DND-41 (cell line): ENCODE measurements around the gene MT4.
"Not testable (repeated sequence)": the region's sequence is repeated elsewhere in the genome, so short reads cannot be mapped to it uniquely, and the experiment has no call there.

Experiments
- ATAC-seq: fragments of 200-7000 bp; cut with Tn5 transposase; 3 replicates; pipeline ENCODE4 v1.9.1; 2021; ENCODE audit warnings: low read depth; ENCODE audit not compliant: insufficient read depth
- DNase-seq: peaks from one replicate; pipeline ENCODE4 v3.0.0-alpha.2; 2020
- H2AFZ ChIP-seq: 2 replicates; pipeline ENCODE4 v1.6.0; 2012; ENCODE audit warnings: low read depth, low read length
- H3K27ac ChIP-seq: 2 replicates; pipeline ENCODE4 v1.5.1; 2012; ENCODE audit warnings: low read length, inconsistent platforms
- H3K27me3 ChIP-seq: fragments of 200-600 bp; sonication (generic); 2 replicates; pipeline ENCODE4 v1.6.0; 2012; ENCODE audit warnings: low read length, mild to moderate bottlenecking, inconsistent platforms; ENCODE audit not compliant: insufficient read depth, poor library complexity
- H3K36me3 ChIP-seq: 2 replicates; pipeline ENCODE4 v1.5.1; 2012; ENCODE audit warnings: low read length, inconsistent platforms; ENCODE audit not compliant: insufficient read depth
- H3K4me1 ChIP-seq: 2 replicates; pipeline ENCODE4 v1.5.1; 2012; ENCODE audit warnings: mild to moderate bottlenecking, low read length; ENCODE audit not compliant: insufficient read depth
- H3K4me2 ChIP-seq: 2 replicates; pipeline ENCODE4 v1.6.0; 2012; ENCODE audit warnings: mild to moderate bottlenecking, moderate library complexity, low read length, inconsistent platforms; ENCODE audit not compliant: insufficient read depth
- H3K4me3 ChIP-seq, 2 experiments: fragments of 200-600 bp in 1 of 2; shearing (Covaris generic) in 1 of 2; 2 replicates each; pipeline ENCODE4 v1.5.1; 2012 to 2016; ENCODE audit warnings: inconsistent platforms in 2 of 2, low read length in 2 of 2, mild to moderate bottlenecking in 2 of 2, low read depth in 1 of 2, moderate library complexity in 1 of 2
- H3K79me2 ChIP-seq: 2 replicates; pipeline ENCODE4 v1.6.0; 2012; ENCODE audit warnings: low read length, inconsistent platforms; ENCODE audit not compliant: insufficient read depth
- H3K9ac ChIP-seq: 2 replicates; pipeline ENCODE4 v1.6.0; 2012; ENCODE audit warnings: low read depth, mild to moderate bottlenecking, inconsistent platforms, low read length, moderate library complexity
- H3K9me3 ChIP-seq: 2 replicates; pipeline ENCODE4 v1.5.1; 2012; ENCODE audit warnings: low read length, moderate library complexity, mild to moderate bottlenecking, inconsistent platforms; ENCODE audit not compliant: insufficient read depth, severe bottlenecking
- H4K20me1 ChIP-seq: 2 replicates; pipeline ENCODE4 v1.6.0; 2012; ENCODE audit warnings: low read length; ENCODE audit not compliant: insufficient read depth
- CTCF ChIP-seq: IDR thresholded peaks from 2 replicates; pipeline ENCODE4 v1.5.1; 2012; ENCODE audit warnings: borderline replicate concordance, low read length, moderate library complexity, mild to moderate bottlenecking; ENCODE audit not compliant: poor library complexity, severe bottlenecking; ENCODE audit errors: extremely low read depth
- EZH2 ChIP-seq: IDR thresholded peaks from 3 replicates; pipeline ENCODE4 v1.6.1; 2012; ENCODE audit warnings: borderline replicate concordance, low read depth, mild to moderate bottlenecking, moderate library complexity, low read length, inconsistent platforms; ENCODE audit not compliant: severe bottlenecking

The MT4 gene

GRCh38 chr16:56577300-56577625, 12.4 kb downstream of the MT4 start:
- Histone ChIP-seq H3K4me3 (no peak overlapping the region), H4K20me1 (no peaks in the 10 kb centered on the region), H3K4me1 (no peaks in the 10 kb centered on the region), H3K36me3 (no peaks in the 10 kb centered on the region), H3K4me2 (no peak overlapping the region), H3K27me3 (peaks cover under 1% of the 10 kb centered on the region), H3K9ac (no peak overlapping the region), H2AFZ (no peak overlapping the region), H3K27ac (no peak overlapping the region), H3K79me2 (no peaks in the 10 kb centered on the region), H3K9me3 (no peaks in the 10 kb centered on the region)
- DNase-seq (no peak), ATAC-seq (no peak)
- TF ChIP-seq CTCF, result no peak
- no peak for TF ChIP-seq EZH2

- no peak overlapping the region for H3K4me2 ChIP-seq
- no peaks in the 10 kb centered on the region for H3K4me1 ChIP-seq
- H3K36me3 ChIP-seq, result no peaks in the 10 kb centered on the region
- H3K9ac ChIP-seq, result no peak overlapping the region
- DNase-seq (no peak), ATAC-seq (no peak)
- peaks cover 7% of the 10 kb centered on the region for H3K27me3 ChIP-seq
- no peaks in the 10 kb centered on the region for H3K9me3 ChIP-seq
- TF ChIP-seq EZH2, result no peak
- TF ChIP-seq CTCF, result no peak
- no peaks in the 10 kb centered on the region for H3K79me2 ChIP-seq
- no peak overlapping the region for H3K27ac ChIP-seq
- no peaks in the 10 kb centered on the region for H4K20me1 ChIP-seq
- H2AFZ ChIP-seq, result no peak overlapping the region
- no peak overlapping the region for H3K4me3 ChIP-seq
Observed at GRCh38 chr16:56580391-56581048, 15.6 kb downstream of the MT4 start.

GRCh38 chr16:56582911-56583310, 18.0 kb downstream of the MT4 start:
- H3K4me1 ChIP-seq, H3K79me2 ChIP-seq, ATAC-seq, H3K27me3 ChIP-seq, H3K4me2 ChIP-seq, H3K9me3 ChIP-seq, H3K4me3 ChIP-seq, DNase-seq, H2AFZ ChIP-seq, H3K36me3 ChIP-seq, H3K27ac ChIP-seq, H3K9ac ChIP-seq, H4K20me1 ChIP-seq: not testable (repeated sequence)

GRCh38 chr16:56583351-56584168, 18.7 kb downstream of the MT4 start:
- no peak overlapping the region for H3K9ac ChIP-seq
- no peaks in the 10 kb centered on the region for H3K4me1 ChIP-seq
- DNase-seq (no peak), ATAC-seq (no peak)
- no peak overlapping the region for H3K27ac ChIP-seq
- TF ChIP-seq CTCF (no peak), EZH2 (no peak)
- no peaks in the 10 kb centered on the region for H4K20me1 ChIP-seq
- peaks cover 7% of the 10 kb centered on the region for H3K27me3 ChIP-seq
- no peaks in the 10 kb centered on the region for H3K79me2 ChIP-seq
- no peak overlapping the region for H3K4me3 ChIP-seq
- no peaks in the 10 kb centered on the region for H3K36me3 ChIP-seq
- no peak overlapping the region for H3K4me2 ChIP-seq
- no peak overlapping the region; the same call in 1 of the 2 replicates for H2AFZ ChIP-seq
- H3K9me3 ChIP-seq, result no peaks in the 10 kb centered on the region
